Progenitor cell of endocrine pancreas (in vitro differentiated cells): ENCODE measurements around the gene SOHLH1. TPM values are rescaled to one million over a fixed set of nuclear protein-coding genes. Genes with fewer than 3 reads are reported as not detected.

Experiments used
- DNase-seq: peaks from one replicate; pipeline ENCODE4 v3.0.0; 2021; ENCODE audit warnings: low spot score; ENCODE audit not compliant: unreplicated experiment
- H3K27ac Mint-ChIP-seq: 2 replicates; pipeline ENCODE4 v1.8.0; 2021; ENCODE audit warnings: mild to moderate bottlenecking, moderate library complexity, mixed read lengths
- H3K27me3 Mint-ChIP-seq: 2 replicates; pipeline ENCODE4 v1.8.0; 2021; ENCODE audit warnings: mixed read lengths
- H3K36me3 Mint-ChIP-seq: 2 replicates; pipeline ENCODE4 v1.8.0; 2022; ENCODE audit warnings: mixed read lengths; ENCODE audit not compliant: insufficient read depth
- H3K4me1 Mint-ChIP-seq: 2 replicates; pipeline ENCODE4 v1.8.0; 2021; ENCODE audit warnings: low read depth, mixed read lengths
- H3K4me3 Mint-ChIP-seq: 2 replicates; pipeline ENCODE4 v1.8.0; 2021; ENCODE audit warnings: low read depth, mild to moderate bottlenecking, moderate library complexity, mixed read lengths
- H3K9me3 Mint-ChIP-seq: 2 replicates; pipeline ENCODE4 v1.8.0; 2021; ENCODE audit warnings: low read depth, mixed read lengths
- total RNA-seq: library from RNA; stranded (reverse); gene quantifications from 2 replicates; pipeline ENCODE4 v1.2.1, GENCODE V29; 2021
- TF ChIP-seq, protein P1 (sequence below): fragments of 200-600 bp; sonication (generic); IDR thresholded peaks from one replicate; pipeline ENCODE4 v1.5.0; 2021; ENCODE audit warnings: antibody characterized with exemption, mild to moderate bottlenecking; ENCODE audit not compliant: unreplicated experiment

SOHLH1 gene
- total RNA-seq, 1 donor from 2014 or later = not detected

DNA sequence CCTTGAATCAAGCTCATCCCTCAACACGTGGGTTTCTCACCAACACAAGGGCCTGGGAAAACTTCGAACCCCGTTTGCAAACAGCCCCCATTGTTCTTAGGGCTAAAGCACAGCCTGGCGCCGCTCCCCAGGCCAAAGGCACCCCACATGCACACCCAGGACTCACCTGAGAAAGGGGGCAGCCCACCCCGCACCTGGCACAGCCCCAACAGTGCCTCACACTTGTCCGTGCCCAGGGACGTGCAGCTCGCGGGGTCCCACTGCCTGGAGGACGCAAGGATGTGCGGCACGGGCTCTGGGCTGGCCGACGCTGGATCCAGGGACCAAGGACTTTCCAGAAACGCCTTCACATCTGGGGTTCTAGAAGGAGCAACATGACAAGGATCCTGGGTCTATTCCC is 2.8 kb downstream of the SOHLH1 start:
- no peak overlapping the region for H3K4me3 Mint-ChIP-seq
- TF ChIP-seq, protein P1, sequence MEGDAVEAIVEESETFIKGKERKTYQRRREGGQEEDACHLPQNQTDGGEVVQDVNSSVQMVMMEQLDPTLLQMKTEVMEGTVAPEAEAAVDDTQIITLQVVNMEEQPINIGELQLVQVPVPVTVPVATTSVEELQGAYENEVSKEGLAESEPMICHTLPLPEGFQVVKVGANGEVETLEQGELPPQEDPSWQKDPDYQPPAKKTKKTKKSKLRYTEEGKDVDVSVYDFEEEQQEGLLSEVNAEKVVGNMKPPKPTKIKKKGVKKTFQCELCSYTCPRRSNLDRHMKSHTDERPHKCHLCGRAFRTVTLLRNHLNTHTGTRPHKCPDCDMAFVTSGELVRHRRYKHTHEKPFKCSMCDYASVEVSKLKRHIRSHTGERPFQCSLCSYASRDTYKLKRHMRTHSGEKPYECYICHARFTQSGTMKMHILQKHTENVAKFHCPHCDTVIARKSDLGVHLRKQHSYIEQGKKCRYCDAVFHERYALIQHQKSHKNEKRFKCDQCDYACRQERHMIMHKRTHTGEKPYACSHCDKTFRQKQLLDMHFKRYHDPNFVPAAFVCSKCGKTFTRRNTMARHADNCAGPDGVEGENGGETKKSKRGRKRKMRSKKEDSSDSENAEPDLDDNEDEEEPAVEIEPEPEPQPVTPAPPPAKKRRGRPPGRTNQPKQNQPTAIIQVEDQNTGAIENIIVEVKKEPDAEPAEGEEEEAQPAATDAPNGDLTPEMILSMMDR = no peak
- DNase-seq = no peak
- H3K36me3 Mint-ChIP-seq = no peaks in the 10 kb centered on the region
- H3K4me1 Mint-ChIP-seq = no peaks in the 10 kb centered on the region
- peaks cover 10% of the 10 kb centered on the region for H3K27me3 Mint-ChIP-seq
- no peaks in the 10 kb centered on the region for H3K9me3 Mint-ChIP-seq
- H3K27ac Mint-ChIP-seq = no peak overlapping the region

DNA sequence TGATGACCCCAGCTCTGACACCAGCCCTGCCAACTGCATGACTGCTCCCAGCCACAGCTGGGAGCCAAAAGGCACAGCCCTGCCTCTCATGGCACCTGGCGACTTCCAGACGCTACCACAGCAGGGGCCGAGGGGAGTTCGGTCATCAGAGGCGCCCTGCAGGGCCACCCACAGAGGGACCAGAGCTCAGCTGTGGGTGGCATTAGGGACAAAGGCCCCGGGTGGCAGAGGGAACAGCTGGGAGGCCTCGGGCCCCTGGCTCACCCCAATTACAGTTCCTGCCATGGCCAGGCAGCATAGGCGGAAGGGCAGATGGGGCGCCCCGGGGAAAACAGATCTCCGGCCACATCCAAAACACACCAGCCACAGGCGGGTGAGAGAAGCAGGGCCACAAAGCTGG is 3.6 kb downstream of the SOHLH1 start:
- no peaks in the 10 kb centered on the region for H3K36me3 Mint-ChIP-seq
- H3K27me3 Mint-ChIP-seq = peaks cover 10% of the 10 kb centered on the region
- H3K4me1 Mint-ChIP-seq = no peaks in the 10 kb centered on the region
- no peak overlapping the region for H3K27ac Mint-ChIP-seq
- no peak overlapping the region for H3K4me3 Mint-ChIP-seq
- no peak for DNase-seq
- TF ChIP-seq, protein P1 = no peak
- H3K9me3 Mint-ChIP-seq = no peaks in the 10 kb centered on the region

DNA sequence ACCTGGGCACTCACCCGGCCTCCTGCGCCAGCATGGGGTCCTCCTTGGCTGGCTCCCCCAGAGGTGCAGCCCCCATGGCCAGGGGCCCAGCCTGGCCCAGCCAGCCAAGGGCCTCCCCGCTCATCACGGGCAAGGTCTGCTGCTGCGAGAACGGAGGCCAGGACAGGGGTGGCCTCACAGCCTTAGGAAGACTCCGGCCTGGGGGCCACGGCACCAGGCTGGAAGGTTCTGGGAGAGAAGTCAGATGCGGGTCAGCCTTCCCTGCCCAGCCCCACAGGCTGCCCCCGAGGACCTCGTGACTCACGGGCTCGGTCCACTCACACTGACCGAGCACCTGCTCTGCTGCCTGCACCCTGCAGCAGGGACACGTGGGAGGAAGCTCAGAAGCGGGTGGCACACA is 4.2 kb downstream of the SOHLH1 start:
- no peak for DNase-seq
- Mint-ChIP-seq H3K4me3 (no peak overlapping the region), H3K36me3 (no peaks in the 10 kb centered on the region), H3K4me1 (no peaks in the 10 kb centered on the region), H3K9me3 (no peaks in the 10 kb centered on the region), H3K27me3 (peaks cover 10% of the 10 kb centered on the region), H3K27ac (no peak overlapping the region)
- TF ChIP-seq, protein P1 = no peak

DNA sequence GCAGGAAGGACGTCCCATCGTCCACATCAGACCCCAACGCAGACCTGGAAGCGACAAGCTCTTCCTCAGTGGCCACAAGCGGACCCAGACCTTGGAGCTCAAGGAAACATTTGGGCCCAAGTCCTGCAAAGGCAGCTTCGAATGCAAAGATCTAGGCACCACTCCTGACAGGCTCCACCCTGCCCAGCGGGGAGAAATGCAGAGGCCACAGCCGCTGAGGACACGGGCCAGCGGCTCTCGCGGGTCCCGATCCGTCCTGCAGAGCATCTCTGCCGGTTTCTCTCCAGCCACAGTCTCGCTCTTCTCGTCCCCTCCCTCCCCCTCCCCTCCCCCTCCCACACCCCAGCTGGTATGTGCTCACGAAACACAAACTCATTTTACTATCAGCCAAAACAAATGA is 4.9 kb downstream of the SOHLH1 start:
- Mint-ChIP-seq H3K4me1 (no peaks in the 10 kb centered on the region), H3K4me3 (no peak overlapping the region), H3K27ac (no peak overlapping the region), H3K9me3 (no peaks in the 10 kb centered on the region), H3K27me3 (peaks cover 10% of the 10 kb centered on the region), H3K36me3 (no peaks in the 10 kb centered on the region)
- TF ChIP-seq, protein P1 = no peak
- no peak for DNase-seq

DNA sequence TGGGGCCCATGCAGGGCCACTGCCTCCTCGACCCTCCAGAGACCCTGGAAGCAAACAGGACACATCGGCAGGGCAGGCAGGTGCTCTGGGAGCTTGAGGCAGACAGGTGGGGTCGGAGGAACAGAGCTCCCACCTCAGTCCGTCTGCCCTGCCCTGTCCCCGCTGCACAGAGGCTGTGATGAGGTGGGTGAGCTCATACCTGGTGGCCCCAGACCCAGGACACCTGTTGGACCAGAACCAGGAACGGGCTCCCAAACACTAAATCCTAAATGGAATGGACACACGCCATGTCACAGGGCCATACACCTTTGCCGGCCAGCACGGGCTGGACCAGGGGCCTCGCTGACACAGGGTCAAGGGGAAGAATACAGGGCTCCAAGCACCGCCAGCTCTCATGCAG is 5.5 kb downstream of the SOHLH1 start:
- H3K27me3 Mint-ChIP-seq = peaks cover 10% of the 10 kb centered on the region
- H3K4me1 Mint-ChIP-seq = no peaks in the 10 kb centered on the region
- H3K4me3 Mint-ChIP-seq = no peak overlapping the region
- H3K27ac Mint-ChIP-seq = no peak overlapping the region
- no peaks in the 10 kb centered on the region for H3K9me3 Mint-ChIP-seq
- TF ChIP-seq, protein P1 = no peak
- H3K36me3 Mint-ChIP-seq = no peaks in the 10 kb centered on the region
- DNase-seq = no peak
